GM12878 (cell line): Measurements from ENCODE around the gene LMX1B. TPM values are rescaled to one million over a fixed set of nuclear protein-coding genes. Genes with fewer than 3 reads are reported as not detected.

Experiments
- ATAC-seq: fragments of 200-7000 bp; cut with Tn5 transposase; 3 replicates; pipeline ENCODE4 v1.9.1; 2020; ENCODE audit warnings: mild to moderate bottlenecking, moderate library complexity
- BruUV-seq: library from RNA; stranded (reverse); fragments of 400-500 nt; replicated peaks from 2 replicates; lab custom pipeline; 2021; lab: Mats Ljungman, UMichigan
- CTCF ChIA-PET: fragments of 300-600 bp; sonication (Branson Sonifier 250); formaldehyde crosslinking; extraction: SDS; loops from one replicate; lab custom pipeline; 2021; ENCODE audit warnings: inconsistent platforms; lab: Yijun Ruan, JAX
- POLR2A ChIA-PET: fragments of 350-600 bp; formaldehyde crosslinking; extraction: SDS; loops from one replicate; lab custom pipeline; 2021; ENCODE audit warnings: inconsistent platforms; lab: Charles Lee
- RAD21 ChIA-PET: fragments of 300-600 bp; sonication (Branson Sonifier 250); formaldehyde crosslinking; loops from one replicate; lab custom pipeline; 2023; ENCODE audit warnings: antibody characterized with exemption; ENCODE audit not compliant: unreplicated experiment; lab: Charles Lee
- SMC1A ChIA-PET: fragments of 300-600 bp; sonication (Branson Sonifier 250); formaldehyde crosslinking; loops from one replicate; lab custom pipeline; 2023; ENCODE audit not compliant: unreplicated experiment, uncharacterized antibody; lab: Charles Lee
- DNase-seq: peaks from one replicate; pipeline ENCODE4 v3.0.0-alpha.2; 2011; ENCODE audit warnings: low read depth, low spot score
- FAIRE-seq: peaks from 3 replicates; lab custom pipeline; 2011; peaks lifted over from hg19 to GRCh38; lab: Jason Lieb, UNC
- H2AFZ ChIP-seq: 2 replicates; pipeline ENCODE4 v1.6.0; 2011; ENCODE audit warnings: low read depth, low read length, control low read depth; ENCODE audit not compliant: control insufficient read depth
- H3K27ac ChIP-seq: 2 replicates; pipeline ENCODE4 v1.5.1; 2011; ENCODE audit warnings: control low read depth; ENCODE audit not compliant: control insufficient read depth, insufficient read depth
- H3K27me3 ChIP-seq, 2 experiments: replicated peaks in 1 of 2; 2 replicates each; pipeline versions ENCODE4 v1.6.0 to v1.6.1; 2011; ENCODE audit warnings: low read length in 1 of 2; ENCODE audit not compliant: control insufficient read depth in 2 of 2, insufficient read depth in 2 of 2
- H3K36me3 ChIP-seq, 2 experiments: 2 replicates each; pipeline ENCODE4 v1.5.1; 2011; ENCODE audit warnings: low read length in 1 of 2; ENCODE audit not compliant: control insufficient read depth in 2 of 2, insufficient read depth in 2 of 2
- H3K4me1 ChIP-seq: 2 replicates; pipeline ENCODE4 v1.6.1; 2011; ENCODE audit warnings: mild to moderate bottlenecking, low read length, moderate library complexity, mixed read lengths; ENCODE audit not compliant: control insufficient read depth, insufficient read depth
- H3K4me2 ChIP-seq: 2 replicates; pipeline ENCODE4 v1.6.0; 2011; ENCODE audit warnings: control low read depth; ENCODE audit not compliant: control insufficient read depth, insufficient read depth
- H3K4me3 ChIP-seq: fragments of 200-600 bp; sonication (generic); 2 replicates; pipeline ENCODE4 v1.5.1; 2016
- H3K79me2 ChIP-seq: 2 replicates; pipeline ENCODE4 v1.6.0; 2011; ENCODE audit warnings: low read length; ENCODE audit not compliant: control insufficient read depth, insufficient read depth
- H3K9ac ChIP-seq: 2 replicates; pipeline ENCODE4 v1.8.0; 2011; ENCODE audit warnings: low read length, control low read depth, mixed read lengths; ENCODE audit not compliant: control insufficient read depth, insufficient read depth
- H3K9me3 ChIP-seq: replicated peaks from 3 replicates; pipeline ENCODE4 v1.5.1; 2011; ENCODE audit warnings: mild to moderate bottlenecking, low read length; ENCODE audit not compliant: control insufficient read depth, insufficient read depth
- H4K20me1 ChIP-seq: 2 replicates; pipeline ENCODE4 v1.6.0; 2011; ENCODE audit not compliant: control insufficient read depth, insufficient read depth
- E2F4 ChIP-seq: IDR thresholded peaks from 2 replicates; pipeline ENCODE4 v1.6.1; 2012; ENCODE audit warnings: low read depth, low read length, improper control_type of control experiment
- FOXK2 ChIP-seq: fragments of 450-650 bp; IDR thresholded peaks from 2 replicates; pipeline ENCODE4 v1.6.1; 2017; ENCODE audit warnings: mild to moderate bottlenecking, moderate library complexity
- NR2F1 ChIP-seq: fragments of 450-650 bp; conservative IDR thresholded peaks from 2 replicates; pipeline ENCODE4 v1.6.1; 2017; ENCODE audit warnings: mild to moderate bottlenecking
- PML ChIP-seq: IDR thresholded peaks from 2 replicates; pipeline ENCODE4 v1.6.1; 2012; ENCODE audit warnings: low read length, inconsistent platforms
- POLR2AphosphoS5 ChIP-seq: IDR thresholded peaks from 2 replicates; pipeline ENCODE4 v1.6.1; 2011; ENCODE audit warnings: mild to moderate bottlenecking, low read length, inconsistent platforms
- POU2F2 ChIP-seq: IDR thresholded peaks from 3 replicates; pipeline ENCODE4 v1.6.1; 2011; ENCODE audit warnings: low read depth, mild to moderate bottlenecking, low read length, borderline replicate concordance
- SUPT20H ChIP-seq: IDR thresholded peaks from 2 replicates; pipeline ENCODE4 v1.6.1; 2011; ENCODE audit warnings: low read depth, mild to moderate bottlenecking, low read length, moderate library complexity, borderline replicate concordance; ENCODE audit not compliant: control insufficient read depth
- ZBTB33 ChIP-seq: fragments of 450-650 bp; IDR thresholded peaks from 2 replicates; pipeline ENCODE4 v1.6.1; 2017; ENCODE audit warnings: mild to moderate bottlenecking
- WGBS: methylation state at CpG from one replicate; pipeline ENCODE4 v1.1.6; 2016; ENCODE audit warnings: low lambda C conversion rate; ENCODE audit not compliant: insufficient replicate concordance, insufficient coverage; ENCODE audit errors: missing lambda C conversion rate; 5-methylcytosine and 5-hydroxymethylcytosine counted together
- in situ Hi-C: fragments of 300-500 bp; cut with MboI; formaldehyde crosslinking; loops from 9 replicates; pipeline ENCODE4 v1.14.3; 2018; ENCODE audit warnings: mixed read lengths
- intact Hi-C: fragments of 100-400 bp; cut with micrococcal nuclease; formaldehyde crosslinking; loops from one replicate; pipeline ENCODE4 v1.14.2; 2022; ENCODE audit not compliant: unreplicated experiment
- polyA plus RNA-seq, 11 experiments: library from polyadenylated mRNA; depleted of rRNA in 4 of 11; unstranded in 6 of 11; stranded (reverse) in 5 of 11; fragments of >200 nt; fragmentation: Nextera tagmentation in 4 of 11; fragmentation: Illumina TruSeq in 1 of 11; extraction: Ambion mirVana in 4 of 11; extraction: Trizol in 1 of 11; gene quantifications; 1 replicate in 1 of 11; 2 replicates in 10 of 11; pipeline versions ENCODE4 v1.2.1 to v1.2.3, GENCODE V29; 2011 to 2016; ENCODE audit warnings: inconsistent platforms in 2 of 11, missing spikeins in 2 of 11, low read depth in 1 of 11
- total RNA-seq, 4 experiments: library from RNA; depleted of rRNA in 3 of 4; stranded (reverse); fragments of >200 nt in 3 of 4; fragmentation: Illumina TruSeq in 1 of 4; extraction: Trizol in 1 of 4; gene quantifications; 2 replicates each; pipeline versions ENCODE4 v1.2.1 to v1.2.3, GENCODE V29; 2013 to 2021
- TF ChIP-seq, protein P1 (sequence below): IDR thresholded peaks from 2 replicates; pipeline ENCODE4 v1.6.1; 2011; ENCODE audit warnings: borderline replicate concordance, low read depth, mild to moderate bottlenecking, moderate library complexity, low read length; ENCODE audit not compliant: insufficient read depth, poor library complexity, severe bottlenecking
- TF ChIP-seq, protein P2 (sequence below): fragments of 450-650 bp; conservative IDR thresholded peaks from 2 replicates; pipeline ENCODE4 v1.6.1; 2017; ENCODE audit warnings: mild to moderate bottlenecking, moderate library complexity

Gene LMX1B
- total and polyA plus RNA-seq, 10 of the 15 experiments (the other 5 are each of a cell fraction or from before 2014, with no cell fraction given): not detected

DNA sequence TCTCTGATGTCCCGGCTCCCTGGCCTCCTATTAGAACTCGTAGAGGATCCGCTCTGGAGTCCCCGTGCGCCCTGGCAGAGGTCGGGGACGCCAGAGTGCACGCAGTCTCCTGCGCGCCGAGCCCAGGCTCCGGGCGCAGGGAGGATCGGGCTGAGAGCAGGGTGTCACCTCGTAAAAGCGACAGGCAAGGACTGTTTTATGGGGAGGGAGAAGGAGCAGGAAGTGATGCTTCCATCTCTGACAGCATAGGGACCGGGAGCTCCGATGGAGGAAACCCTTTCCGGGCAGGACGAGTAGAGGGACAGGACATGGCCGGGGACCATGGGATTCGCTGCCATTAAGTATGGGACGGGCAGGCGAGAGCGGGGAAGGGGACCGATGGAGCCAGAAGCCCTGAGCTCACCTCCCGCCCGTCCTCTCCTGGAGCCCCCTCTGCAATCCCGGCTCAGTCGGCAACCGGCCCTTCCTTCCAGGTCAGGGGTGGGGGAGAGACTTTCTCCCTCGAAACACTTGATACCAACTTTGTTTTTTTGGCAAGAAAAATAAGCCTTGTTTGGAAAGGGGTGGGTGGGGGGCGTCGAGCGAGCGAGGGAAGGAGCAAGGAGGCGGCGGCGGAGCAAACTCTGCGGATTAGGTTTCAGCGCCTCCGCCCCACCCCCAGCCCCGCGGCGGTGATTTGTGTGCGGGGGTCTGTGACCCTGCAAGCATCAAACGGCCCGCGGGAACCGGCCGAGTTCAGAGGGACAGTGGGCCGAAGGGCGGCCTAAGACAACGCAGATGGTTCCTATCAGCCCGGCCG is 12.6 kb downstream of the LMX1B start:
- ChIA-PET SMC1A (no interaction called here), RAD21 (no interaction called here), POLR2A (no interaction called here), CTCF (no interaction called here)
- Histone ChIP-seq H4K20me1 (no peaks in the 10 kb centered on the region), H2AFZ (no peak overlapping the region), H3K4me1 (no peaks in the 10 kb centered on the region), H3K9me3 (no peaks in the 10 kb centered on the region), H3K27me3 (peaks cover 30 to 38% of the 10 kb centered on the region in 2 experiments), H3K4me2 (peak overlapping the region; percentile 55; the same call in 1 of the 2 replicates), H3K4me3 (0 out of 2 replicates have a peak overlapping the region, but pooled peaks have one; percentile 23), H3K9ac (no peak overlapping the region), H3K79me2 (no peaks in the 10 kb centered on the region), H3K36me3 (no peaks in the 10 kb centered on the region), H3K27ac (no peak overlapping the region)
- DNase-seq (no peak), FAIRE-seq (no peak), ATAC-seq (no peak)
- intact Hi-C loops (no loop called here), in situ Hi-C loops (no loop called here)
- TF ChIP-seq PML (no peak), E2F4 (no peak), SUPT20H (no peak), FOXK2 (no peak)
- BruUV-seq: no TSS peak
- 16% methylated on average over 56 of the region's 56 CpGs for WGBS

DNA sequence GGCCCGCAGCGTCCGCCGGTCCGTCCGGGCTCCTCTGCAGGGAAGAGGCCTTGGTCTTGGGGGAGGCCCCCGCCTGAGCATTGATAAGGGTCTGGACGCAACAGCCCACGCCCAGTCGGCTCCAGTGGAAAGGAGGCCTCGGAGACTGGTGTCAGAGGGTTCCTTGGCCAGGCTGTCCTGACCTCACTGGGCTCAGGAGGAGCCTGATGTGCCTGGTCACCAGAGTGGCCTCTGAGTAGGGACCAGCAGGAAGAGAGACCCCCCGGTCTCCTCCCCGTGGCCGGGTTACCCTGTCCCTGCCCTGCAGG is 13.2 kb downstream of the LMX1B start:
- Histone ChIP-seq H3K9me3 (no peaks in the 10 kb centered on the region), H4K20me1 (no peaks in the 10 kb centered on the region), H3K4me3 (no peak overlapping the region), H3K4me1 (no peaks in the 10 kb centered on the region), H3K36me3 (no peaks in the 10 kb centered on the region), H3K4me2 (no peak overlapping the region), H3K79me2 (no peaks in the 10 kb centered on the region), H3K9ac (no peak overlapping the region), H3K27ac (no peak overlapping the region), H2AFZ (no peak overlapping the region), H3K27me3 (peaks cover 31 to 37% of the 10 kb centered on the region in 2 experiments)
- RAD21 ChIA-PET: no interaction called here
- SMC1A ChIA-PET: no interaction called here
- POLR2A ChIA-PET: no interaction called here
- BruUV-seq: no TSS peak
- ATAC-seq (no peak), DNase-seq (no peak), FAIRE-seq (no peak)
- CTCF ChIA-PET: no interaction called here
- 30% methylated on average over 11 of the region's 14 CpGs for WGBS
- in situ Hi-C loops (no loop called here), intact Hi-C loops (no loop called here)
- TF ChIP-seq NR2F1 (no peak), POU2F2 (no peak), POLR2AphosphoS5 (no peak), ZBTB33 (no peak)
- TF ChIP-seq, protein P1, sequence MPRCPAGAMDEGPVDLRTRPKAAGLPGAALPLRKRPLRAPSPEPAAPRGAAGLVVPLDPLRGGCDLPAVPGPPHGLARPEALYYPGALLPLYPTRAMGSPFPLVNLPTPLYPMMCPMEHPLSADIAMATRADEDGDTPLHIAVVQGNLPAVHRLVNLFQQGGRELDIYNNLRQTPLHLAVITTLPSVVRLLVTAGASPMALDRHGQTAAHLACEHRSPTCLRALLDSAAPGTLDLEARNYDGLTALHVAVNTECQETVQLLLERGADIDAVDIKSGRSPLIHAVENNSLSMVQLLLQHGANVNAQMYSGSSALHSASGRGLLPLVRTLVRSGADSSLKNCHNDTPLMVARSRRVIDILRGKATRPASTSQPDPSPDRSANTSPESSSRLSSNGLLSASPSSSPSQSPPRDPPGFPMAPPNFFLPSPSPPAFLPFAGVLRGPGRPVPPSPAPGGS: no peak
- TF ChIP-seq, protein P2, sequence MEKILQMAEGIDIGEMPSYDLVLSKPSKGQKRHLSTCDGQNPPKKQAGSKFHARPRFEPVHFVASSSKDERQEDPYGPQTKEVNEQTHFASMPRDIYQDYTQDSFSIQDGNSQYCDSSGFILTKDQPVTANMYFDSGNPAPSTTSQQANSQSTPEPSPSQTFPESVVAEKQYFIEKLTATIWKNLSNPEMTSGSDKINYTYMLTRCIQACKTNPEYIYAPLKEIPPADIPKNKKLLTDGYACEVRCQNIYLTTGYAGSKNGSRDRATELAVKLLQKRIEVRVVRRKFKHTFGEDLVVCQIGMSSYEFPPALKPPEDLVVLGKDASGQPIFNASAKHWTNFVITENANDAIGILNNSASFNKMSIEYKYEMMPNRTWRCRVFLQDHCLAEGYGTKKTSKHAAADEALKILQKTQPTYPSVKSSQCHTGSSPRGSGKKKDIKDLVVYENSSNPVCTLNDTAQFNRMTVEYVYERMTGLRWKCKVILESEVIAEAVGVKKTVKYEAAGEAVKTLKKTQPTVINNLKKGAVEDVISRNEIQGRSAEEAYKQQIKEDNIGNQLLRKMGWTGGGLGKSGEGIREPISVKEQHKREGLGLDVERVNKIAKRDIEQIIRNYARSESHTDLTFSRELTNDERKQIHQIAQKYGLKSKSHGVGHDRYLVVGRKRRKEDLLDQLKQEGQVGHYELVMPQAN: no peak
